GM21367 (cell line): ENCODE measurements around the gene SMIM7.
"Not testable (repeated sequence)": the region's sequence is repeated elsewhere in the genome, so short reads cannot be mapped to it uniquely, and the experiment has no call there.

Experiments
- ATAC-seq: cut with Tn5 transposase; IDR thresholded peaks from one replicate; pipeline ENCODE4 v1.9.1; 2021; ENCODE audit not compliant: unreplicated experiment

The SMIM7 gene

DNA sequence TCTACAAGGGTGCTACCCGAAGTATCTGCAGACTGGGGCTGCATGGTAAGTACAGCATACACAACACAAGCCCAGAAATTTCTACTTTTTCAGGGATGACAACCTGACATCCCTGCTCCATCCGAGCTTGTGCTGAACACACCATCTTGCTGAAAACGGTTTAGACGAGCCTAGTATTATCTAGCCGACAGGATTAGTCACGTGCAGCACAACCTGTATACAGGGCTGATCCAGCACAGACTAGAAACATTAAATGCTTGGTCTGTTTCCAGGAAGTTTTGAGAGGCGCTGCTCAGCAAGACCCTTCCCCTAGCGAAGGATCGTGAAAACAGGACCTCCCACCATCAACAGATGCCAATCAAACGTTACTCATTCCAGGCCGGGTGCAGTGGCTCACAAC, 4.2 kb downstream of the SMIM7 start:
- no peak for ATAC-seq

DNA sequence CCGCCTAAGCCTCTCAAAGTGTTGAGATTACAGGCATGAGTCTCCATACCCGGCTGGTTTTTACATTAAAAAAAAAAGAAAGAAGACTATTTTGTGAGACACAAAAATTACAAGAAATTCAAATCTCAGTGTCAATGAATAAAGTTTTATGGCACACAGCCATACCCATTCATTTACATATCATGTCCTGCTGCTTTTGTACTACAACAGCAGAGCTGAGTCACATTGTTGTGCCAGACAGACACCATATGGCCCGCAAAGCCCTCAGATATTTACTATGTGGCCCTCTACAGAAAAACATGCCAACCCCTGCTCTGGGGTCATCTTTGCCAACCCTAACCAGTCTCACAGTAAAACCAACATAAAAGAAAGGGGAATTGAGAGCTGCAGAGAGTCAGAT, 5.3 kb downstream of the SMIM7 start:
- no peak for ATAC-seq

DNA sequence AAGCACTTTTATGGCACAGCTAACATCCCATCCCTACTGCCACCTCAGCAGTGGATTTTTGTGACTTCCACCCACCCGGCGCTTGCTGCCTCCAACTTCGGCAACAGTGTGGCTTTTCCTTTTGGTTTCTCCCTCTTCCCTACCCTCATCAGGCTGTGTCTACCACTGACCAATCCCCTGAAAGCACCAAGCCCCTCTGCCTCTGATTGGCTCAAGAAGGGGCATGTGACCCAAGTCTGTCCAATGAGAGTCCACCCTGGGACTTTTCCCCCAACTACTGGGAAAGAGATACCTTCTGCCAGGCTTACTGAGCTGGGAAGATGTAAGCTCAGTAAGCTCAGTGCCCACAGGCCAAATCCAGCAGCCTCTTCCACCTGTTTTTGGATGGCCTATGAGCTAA, 5.8 kb downstream of the SMIM7 start:
- ATAC-seq = no peak

DNA sequence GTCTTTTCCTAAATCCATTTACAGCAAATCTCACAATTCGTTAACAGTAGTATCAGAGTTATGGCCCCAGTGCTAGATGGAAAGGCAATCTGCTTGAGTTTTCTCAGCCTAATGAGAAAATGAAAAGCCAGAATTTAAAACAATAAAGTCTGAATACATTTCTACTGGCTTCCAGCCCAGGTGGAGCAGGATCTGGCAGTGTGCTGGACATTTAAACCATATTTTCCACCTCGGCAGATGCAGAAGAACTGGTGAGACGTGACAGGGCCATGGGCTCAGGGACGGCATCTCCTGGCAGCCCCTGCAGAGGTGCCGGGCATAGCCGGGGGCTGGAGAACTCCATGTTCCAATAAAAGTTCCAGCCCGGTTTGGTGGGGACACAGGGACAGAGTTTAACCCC, 7.1 kb downstream of the SMIM7 start:
- no peak for ATAC-seq

DNA sequence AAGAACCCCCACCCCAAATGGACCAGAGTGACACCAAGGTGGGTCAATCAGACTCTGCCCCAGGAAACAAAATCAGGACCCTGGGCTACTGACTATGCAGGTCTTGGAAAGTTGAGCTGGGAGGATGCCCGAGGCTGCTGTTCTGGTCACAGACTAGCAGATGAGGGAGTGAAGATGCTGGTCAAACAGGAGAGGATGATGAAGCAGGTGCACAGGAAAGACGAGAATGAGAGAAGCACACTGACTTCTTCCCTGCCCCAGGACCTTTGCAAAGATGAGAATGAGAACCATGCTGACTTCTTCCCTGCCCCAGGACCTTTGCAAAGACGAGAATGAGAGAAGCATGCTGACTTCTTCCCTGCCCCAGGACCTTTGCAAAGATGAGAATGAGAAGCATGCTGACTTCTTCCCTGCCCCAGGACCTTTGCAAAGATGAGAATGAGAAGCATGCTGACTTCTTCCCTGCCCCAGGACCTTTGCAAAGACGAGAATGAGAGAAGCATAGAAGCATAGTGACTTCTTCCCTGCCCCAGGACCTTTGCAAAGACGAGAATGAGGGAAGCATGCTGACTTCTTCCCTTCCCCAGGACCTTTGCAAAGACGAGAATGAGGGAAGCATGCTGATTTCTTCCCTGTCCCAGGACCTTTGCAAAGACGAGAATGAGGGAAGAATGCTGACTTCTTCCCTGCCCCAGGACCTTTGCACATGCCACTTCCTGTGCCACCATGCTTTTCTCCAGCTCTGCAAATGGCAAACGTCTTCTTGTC, 8.3 kb downstream of the SMIM7 start:
- ATAC-seq = not testable (repeated sequence)

DNA sequence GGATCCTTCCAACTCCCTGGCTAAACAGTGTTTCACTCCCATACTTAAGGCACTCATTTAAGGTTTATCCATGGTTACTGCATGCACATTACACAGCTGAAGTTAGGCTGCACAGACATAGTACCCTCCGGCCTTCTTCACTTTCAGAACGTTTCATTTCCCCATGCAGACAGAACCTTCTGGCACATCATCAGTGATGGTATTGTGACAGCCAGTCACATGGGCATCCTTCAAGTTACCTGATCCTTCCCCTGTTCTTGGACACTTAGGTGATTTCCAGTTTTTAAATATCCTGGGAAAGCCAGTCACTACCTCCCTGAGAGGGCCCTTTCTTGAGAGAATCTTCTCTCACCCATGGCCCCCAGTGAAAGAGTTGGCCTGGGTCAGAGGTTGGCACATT, 9.1 kb downstream of the SMIM7 start:
- no peak for ATAC-seq

DNA sequence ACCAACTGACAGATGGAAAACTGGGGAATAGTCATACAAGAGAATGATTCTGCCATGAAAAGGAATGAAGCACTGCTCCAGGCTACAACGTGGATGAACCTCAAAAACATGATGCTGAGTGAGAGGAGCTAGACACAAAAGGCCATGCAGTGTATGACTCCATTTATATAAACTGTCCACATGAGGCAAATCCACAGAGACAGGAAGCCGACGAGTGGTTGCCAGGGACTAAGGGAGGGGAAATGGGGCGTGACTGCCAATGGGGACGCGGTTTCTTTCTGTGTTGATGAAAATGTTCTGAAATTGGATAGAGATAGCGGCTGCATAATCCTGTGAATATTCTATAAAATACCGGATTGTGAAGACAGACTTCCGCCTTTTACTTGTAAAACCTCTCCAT, 10.2 kb downstream of the SMIM7 start:
- ATAC-seq = no peak

DNA sequence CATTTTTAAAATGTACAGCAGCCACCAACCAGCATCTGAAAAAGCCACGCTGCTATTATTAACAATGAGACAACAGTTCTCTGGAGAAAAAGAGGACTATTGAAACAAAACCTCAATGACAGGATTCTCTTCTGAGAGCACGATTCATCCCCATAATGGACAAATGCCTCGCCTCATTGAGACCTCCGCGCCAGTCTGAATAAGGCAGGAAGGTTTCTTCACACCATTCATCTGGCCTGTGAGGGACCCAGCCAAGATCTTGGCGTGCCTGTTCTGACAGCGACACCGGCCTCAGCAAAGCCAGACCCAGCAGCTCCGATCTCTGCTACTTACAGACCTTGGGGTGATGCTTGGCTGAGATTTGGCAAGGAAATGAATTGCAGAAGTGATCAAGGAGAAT, 14.8 kb downstream of the SMIM7 start:
- no peak for ATAC-seq

DNA sequence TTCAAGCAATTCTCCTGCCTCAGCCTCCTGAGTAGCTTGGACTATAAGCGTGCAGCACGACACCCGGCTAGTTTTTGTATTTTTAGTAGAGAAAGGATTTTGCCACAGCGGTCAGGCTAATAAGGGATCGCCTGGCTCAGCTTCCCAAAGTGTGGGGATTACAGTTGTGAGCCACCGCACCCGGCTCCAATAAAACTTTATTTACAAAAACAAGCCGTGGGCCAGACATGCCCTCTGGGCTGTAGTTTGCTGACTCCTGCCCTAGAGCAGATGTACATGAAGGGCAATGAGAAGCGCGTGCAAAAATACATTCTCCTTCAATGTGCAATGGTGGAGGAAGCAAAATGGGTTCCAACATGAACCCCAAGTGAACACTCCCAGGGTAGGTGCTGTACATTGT, 18.2 kb downstream of the SMIM7 start:
- no peak for ATAC-seq

DNA sequence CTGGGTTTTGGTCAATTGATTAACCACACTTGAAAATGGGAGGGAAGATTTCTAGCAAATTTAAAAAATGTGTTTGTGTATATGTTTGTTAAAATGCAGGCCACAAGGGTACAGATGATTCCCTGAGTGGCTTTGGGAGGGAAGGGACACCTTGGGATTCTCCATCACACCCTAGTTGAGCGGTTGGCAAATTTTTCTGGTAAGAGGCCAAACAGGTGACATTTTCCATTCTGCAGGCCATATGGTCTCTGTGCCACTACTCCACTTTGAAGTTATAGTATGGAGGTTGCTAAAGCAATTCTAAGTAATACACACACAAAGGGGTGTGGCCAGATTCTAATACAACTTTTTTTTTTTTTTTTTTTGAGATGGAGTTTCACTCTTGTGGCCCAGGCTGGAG, 19.0 kb downstream of the SMIM7 start:
- no peak for ATAC-seq

DNA sequence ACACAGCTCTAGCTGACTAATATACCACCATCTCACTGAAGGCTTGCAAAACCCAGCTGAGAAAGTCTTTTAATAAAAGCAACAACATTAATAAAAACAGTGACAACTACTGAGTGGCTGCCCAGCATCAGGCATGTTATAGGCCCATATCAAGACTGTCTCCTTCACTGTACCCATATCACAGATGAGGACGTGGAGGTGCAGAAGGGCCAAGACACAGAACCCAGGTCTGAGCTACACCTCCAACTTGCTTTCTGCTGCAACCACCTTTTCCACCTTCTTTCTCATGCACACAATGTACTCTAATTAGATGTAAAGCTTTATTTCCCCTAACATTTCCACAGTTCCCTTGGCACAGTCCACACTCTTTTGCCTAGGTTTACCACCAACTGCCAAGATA, 21.3 kb downstream of the SMIM7 start:
- no peak for ATAC-seq

DNA sequence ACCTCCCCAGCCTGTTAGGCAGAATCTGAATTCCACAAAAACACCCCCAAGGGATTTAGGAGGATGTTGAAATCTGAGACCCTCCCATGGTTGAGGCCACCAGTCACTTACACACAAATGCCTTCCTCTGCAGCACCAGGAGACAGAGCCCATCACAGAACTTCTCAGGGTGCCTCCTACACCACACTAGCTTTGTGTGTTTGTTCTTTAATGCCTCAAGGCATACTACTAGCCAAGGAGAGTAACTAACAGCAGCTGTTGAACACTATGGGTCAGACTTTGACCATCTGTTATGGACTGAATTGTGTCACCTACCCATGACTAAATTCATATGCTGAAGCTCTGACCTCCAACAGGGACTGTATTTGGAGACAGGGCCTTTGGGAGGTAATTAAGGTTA, 22.4 kb downstream of the SMIM7 start:
- ATAC-seq = no peak

DNA sequence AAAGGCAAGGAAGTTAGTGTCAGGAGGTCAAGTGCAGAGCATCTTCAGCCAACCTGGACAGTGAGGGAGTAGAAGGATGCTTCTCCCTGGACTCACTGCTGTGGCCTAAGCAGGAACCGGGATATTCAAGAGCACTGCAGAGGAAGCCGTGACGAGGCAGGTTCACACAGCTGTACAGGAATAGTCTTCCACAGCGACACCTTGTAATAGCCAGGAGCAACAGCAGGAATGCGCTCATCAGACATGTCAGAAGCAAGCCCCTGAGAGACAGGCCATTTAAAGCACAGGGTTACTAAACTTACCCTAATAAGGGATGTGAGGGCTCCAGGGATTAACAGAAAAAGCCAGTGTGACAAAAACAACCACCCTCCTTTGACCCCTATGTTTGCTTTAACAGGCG, 28.5 kb downstream of the SMIM7 start:
- no peak for ATAC-seq

DNA sequence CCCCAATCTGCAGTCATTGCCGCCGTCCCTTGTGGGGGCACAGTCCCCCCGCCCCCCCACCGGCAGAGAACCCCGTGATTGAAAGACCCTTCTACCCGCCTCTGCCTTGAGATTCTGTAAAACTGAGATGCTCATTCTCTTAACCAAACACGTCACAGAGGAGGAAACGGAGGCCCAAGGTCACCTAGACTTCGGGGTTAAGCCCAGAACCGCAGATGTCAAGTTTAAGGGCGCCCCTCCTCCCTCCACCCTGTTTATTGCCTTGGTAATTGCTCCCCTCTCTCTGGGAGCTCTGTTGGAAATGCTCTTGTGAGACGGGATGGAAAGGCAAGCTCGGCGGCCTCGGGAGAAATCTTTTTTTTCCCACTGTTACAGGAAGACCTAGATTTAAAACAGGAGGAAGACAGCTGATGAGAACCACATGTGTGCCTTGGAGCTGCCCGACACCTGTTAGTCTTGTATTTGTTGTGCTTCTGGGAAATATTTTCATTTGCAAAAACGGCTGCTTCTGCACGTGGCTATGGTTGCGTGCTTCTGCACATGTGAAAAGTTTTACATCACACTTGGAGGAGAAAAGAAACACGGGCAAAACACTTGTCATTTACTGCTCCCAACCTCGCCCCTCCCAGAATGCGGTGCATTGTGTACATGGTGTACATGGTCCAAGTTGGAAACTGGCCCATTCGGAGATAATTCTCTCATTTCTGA, 30.8 kb downstream of the SMIM7 start:
- ATAC-seq = no peak

DNA sequence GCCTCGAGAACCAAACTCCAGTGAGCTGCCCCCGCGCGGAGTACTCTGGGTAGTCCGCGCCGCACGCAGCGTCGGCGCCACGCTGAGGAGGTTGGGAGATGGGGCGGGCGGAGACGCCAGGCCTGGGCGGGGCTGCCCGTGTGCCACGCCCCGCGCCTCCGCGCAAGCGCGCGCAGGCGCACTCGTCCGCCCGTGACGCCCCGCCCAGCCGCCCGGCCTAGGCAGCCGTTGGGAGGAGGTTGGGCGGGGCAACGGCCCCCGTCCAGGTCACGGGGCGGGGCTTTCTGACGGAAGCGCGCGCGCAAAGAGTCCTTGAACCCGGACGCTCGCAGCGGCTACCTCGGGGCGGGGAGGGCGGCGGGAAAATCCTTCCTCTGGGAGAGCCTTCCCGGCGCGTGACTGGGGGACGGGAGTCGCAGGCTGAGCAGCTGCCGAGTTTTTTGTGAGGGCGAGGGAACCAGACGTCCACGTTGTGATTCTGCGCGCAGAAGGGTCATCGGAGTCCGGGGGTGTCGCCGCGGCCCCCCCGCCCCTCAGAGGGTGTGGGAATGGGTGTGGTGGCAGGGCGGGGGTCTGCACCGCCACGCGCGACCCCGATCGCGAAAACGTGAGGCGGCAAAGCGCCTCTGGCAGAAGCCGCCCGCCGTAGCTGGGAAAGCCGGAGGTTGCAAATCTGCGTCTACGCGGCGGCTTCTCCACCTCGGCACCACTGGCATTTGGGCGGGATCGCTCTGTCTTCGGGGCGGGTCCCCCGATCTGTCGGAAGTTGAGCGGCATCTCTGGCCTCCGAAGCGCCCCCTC, 31.6 kb downstream of the SMIM7 start, which contains the start of gene MED26:
Gene MED26, minus strand, starts transcription at position 22 of the 801 bp plus-strand sequence. CDS start 261 bp downstream, outside the sequence.
- ATAC-seq = peak; percentile 68

DNA sequence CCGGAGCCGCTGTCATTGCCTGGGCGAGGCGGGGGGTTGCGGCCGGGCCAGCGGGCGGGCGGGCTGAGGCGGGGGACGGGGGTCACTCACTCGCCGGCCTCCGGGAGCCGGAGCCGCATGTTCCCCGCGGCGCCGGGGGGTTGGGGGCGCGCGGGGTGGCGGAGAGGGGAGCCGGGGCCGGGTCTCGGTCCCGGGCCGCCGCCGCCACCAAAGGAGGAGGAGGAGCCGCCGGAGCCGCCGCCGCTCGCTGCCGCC, 32.1 kb downstream of the SMIM7 start:
- ATAC-seq = no peak

DNA sequence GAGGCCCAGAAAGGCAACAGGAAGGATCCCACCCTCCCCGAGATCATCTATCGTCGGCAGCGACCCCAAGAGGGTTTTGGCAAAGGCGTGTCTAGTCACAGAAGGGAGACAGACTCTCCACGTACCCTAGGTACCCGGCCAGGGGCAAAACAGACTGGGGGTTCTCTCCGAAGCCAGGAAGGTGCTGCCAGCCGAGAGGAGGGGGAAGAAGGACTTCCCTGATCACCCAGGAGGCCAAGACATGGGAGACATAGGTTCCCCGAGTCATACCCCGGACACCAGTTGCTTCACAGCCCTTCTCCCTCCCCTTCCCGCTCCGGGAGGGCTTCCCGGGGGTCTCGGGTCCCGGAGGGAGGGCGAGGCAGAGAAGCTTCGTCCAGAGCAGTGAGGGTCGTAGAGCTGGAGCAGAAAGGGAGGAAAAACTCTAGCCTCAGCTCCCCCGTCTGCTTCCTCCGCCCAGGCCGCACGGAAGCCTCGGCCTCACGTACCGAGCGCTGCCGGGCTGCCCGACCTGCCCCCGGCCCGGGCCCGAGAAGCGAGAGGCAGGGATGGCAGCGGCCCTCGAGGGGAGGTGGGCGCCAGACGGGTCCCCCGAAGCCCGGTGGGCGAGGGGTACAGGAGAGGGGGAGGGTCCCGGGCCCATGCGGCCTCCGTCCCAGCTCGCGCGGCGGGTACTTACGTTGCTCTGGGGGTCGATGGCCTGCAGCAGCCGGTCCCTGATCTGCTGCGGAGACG, 32.6 kb downstream of the SMIM7 start:
- ATAC-seq = no peak

DNA sequence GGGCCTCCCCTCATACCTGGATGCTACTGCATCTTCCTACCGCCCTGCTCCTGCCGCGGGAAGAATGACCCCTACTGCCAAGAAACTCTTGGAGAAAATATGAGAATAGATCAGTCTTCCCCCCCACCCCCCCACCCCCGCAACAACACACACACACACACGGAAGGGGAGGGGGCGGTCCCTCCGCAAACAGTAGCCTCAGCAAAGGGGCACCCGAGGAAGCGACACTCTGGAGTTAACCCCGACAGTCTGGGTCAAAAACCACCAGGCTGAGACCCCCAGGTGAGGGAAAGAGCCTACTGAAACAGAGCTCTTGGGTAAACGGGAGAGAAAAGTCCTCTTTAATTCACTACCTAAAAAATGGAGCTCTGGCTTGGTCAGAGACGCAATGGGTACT, 33.1 kb downstream of the SMIM7 start:
- no peak for ATAC-seq

DNA sequence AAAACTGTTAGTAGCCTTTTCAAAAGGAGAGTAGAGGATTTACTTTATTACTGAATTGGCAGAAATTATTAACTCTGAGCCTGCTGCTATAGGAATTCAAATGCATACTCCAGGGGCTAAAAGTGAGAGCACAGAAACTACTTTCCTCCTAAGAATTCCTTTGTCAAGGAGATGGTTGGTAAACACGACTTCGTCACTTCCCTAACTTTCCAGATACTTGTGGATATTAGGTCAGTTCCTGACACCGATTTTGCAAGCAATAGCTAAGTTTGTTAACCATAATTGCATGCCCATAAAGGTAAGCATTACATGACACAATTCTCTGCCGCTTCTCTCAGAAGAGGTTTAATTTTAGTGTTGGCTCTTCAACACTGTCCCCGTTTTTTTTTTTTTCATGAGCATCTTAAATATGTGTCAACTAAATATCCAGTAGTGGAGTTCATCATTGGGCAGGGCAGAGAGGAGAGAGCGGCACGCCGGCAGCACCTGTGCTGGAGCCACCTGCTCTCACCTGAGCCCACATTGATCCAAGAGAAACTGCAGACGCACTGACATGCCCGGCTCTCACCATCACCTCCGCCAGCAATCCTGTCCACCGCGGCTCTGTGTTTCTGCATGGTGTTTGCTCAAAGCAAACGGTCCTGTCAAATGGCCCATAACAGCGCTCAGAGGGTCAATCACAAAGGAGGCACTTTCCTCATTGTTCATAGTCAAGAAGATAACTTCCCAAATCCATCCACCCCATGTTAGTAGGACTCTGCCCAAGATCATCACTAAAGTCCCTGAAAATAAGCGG, 34.6 kb downstream of the SMIM7 start:
- ATAC-seq = no peak

DNA sequence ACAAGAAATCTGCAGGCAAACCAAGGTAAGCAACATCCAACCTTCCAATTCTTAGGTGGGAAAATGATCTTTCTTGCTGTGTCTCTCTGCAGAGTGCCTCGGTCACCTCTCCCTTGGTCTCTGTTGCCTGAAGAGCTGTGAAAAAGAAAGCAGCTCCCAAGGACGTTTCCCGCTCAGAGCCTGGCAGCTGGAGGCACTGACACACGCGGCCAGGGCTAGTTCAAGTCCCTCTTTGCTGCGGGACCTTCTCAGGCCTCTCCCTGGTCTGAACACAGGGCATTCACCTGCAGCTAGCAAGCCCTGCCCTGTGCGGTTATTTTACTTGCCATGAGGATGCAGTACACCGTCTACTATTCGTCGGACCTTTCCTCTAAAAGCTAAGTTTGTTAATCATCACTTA, 35.7 kb downstream of the SMIM7 start:
- ATAC-seq = no peak

DNA sequence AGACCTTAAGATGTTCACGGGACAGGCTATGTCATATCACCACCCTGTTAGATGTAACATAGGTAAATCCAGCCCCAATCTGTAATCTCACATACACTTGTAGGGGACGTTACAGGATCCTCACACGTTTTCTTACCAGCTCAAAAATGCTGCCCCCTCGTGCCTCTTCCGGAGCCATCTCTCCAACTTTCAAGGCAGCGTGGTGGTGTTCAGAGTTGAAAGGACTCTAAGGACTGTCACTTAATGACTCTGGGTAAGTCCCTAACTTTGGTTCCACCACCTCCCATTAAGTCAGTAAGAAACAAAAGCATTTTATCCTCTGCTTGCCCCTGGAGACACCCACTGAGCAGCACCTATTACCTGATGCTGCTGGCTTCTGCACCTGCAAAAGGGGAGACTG, 36.4 kb downstream of the SMIM7 start:
- ATAC-seq = no peak
